IMR-90 (cell line): ENCODE data around the gene VDR. TPM values are rescaled to one million over a fixed set of nuclear protein-coding genes. Genes with fewer than 3 reads are reported as not detected.
A peak's percentile ranks its signal among the peaks of the same experiment; 100 is the strongest.

Experiments used
- ATAC-seq: fragments of 200-7000 bp; cut with Tn5 transposase; 2 replicates; pipeline ENCODE4 v1.9.1; 2020; ENCODE audit warnings: low read depth, mild to moderate bottlenecking, moderate library complexity
- BruUV-seq: library from RNA; stranded (reverse); fragments of 400-500 nt; replicated peaks from 2 replicates; lab custom pipeline; 2021; lab: Mats Ljungman, UMichigan
- CTCF ChIA-PET: fragments of 300-600 bp; formaldehyde crosslinking; extraction: SDS; loops from one replicate; lab custom pipeline; 2021; ENCODE audit warnings: antibody characterized with exemption; lab: Yijun Ruan, JAX
- POLR2A ChIA-PET: fragments of 300-600 bp; sonication (Branson Sonifier 250); formaldehyde crosslinking; loops from one replicate; lab custom pipeline; 2022; ENCODE audit warnings: antibody characterized with exemption; ENCODE audit not compliant: unreplicated experiment; lab: Charles Lee
- DNase-seq: peaks from one replicate; pipeline ENCODE4 v3.0.0; 2013
- H2AFZ ChIP-seq: replicated peaks from 2 replicates; pipeline ENCODE3; 2013; ENCODE audit warnings: low read length, mild to moderate bottlenecking; ENCODE audit not compliant: poor library complexity
- H2AK5ac ChIP-seq: 2 replicates; pipeline ENCODE4 v1.6.1; 2013; ENCODE audit warnings: low read depth, low read length, inconsistent platforms
- H2AK9ac ChIP-seq: replicated peaks from 2 replicates; pipeline ENCODE3; 2013; ENCODE audit warnings: mild to moderate bottlenecking, low read depth, low read length, moderate library complexity; ENCODE audit not compliant: poor library complexity
- H2BK120ac ChIP-seq: 2 replicates; pipeline ENCODE4 v1.6.1; 2013; ENCODE audit warnings: low read depth, low read length, inconsistent platforms
- H2BK15ac ChIP-seq: 3 replicates; pipeline ENCODE4 v1.6.1; 2013; ENCODE audit warnings: low read depth, low read length, inconsistent platforms
- H2BK20ac ChIP-seq: 2 replicates; pipeline ENCODE4 v1.6.1; 2013; ENCODE audit warnings: low read depth, mild to moderate bottlenecking, inconsistent platforms, low read length, moderate library complexity
- H2BK5ac ChIP-seq: 2 replicates; pipeline ENCODE4 v1.6.1; 2013; ENCODE audit warnings: mild to moderate bottlenecking, low read depth, low read length, inconsistent platforms; ENCODE audit not compliant: poor library complexity, severe bottlenecking
- H3K14ac ChIP-seq: replicated peaks from 2 replicates; pipeline ENCODE4 v1.6.1; 2013; ENCODE audit warnings: low read depth, low read length, inconsistent platforms
- H3K18ac ChIP-seq: 2 replicates; pipeline ENCODE4 v1.6.1; 2013; ENCODE audit warnings: low read depth, low read length, control low read depth
- H3K23ac ChIP-seq: 2 replicates; pipeline ENCODE4 v1.6.1; 2013; ENCODE audit warnings: low read depth, low read length, inconsistent platforms
- H3K27ac ChIP-seq: 2 replicates; pipeline ENCODE4 v1.5.1; 2013; ENCODE audit warnings: mild to moderate bottlenecking, control low read depth, low read length; ENCODE audit not compliant: insufficient read depth
- H3K27me3 ChIP-seq: 2 replicates; pipeline ENCODE4 v1.6.1; 2013; ENCODE audit warnings: low read length; ENCODE audit not compliant: control insufficient read depth, insufficient read depth
- H3K36me3 ChIP-seq: 2 replicates; pipeline ENCODE4 v1.6.1; 2013; ENCODE audit warnings: low read length, mixed read lengths; ENCODE audit not compliant: control insufficient read depth, insufficient read depth
- H3K4ac ChIP-seq: 2 replicates; pipeline ENCODE4 v1.6.1; 2013; ENCODE audit warnings: low read depth, low read length, inconsistent platforms
- H3K4me1 ChIP-seq: 2 replicates; pipeline ENCODE4 v1.6.1; 2013; ENCODE audit warnings: low read length, mixed read lengths; ENCODE audit not compliant: control insufficient read depth, insufficient read depth
- H3K4me2 ChIP-seq: 2 replicates; pipeline ENCODE4 v1.6.1; 2013; ENCODE audit warnings: low read depth, mild to moderate bottlenecking, control low read depth, low read length, moderate library complexity
- H3K4me3 ChIP-seq: 2 replicates; pipeline ENCODE4 v1.5.1; 2013; ENCODE audit warnings: low read depth, mild to moderate bottlenecking, control low read depth, low read length, moderate library complexity; ENCODE audit not compliant: insufficient read depth
- H3K56ac ChIP-seq: 2 replicates; pipeline ENCODE4 v1.6.1; 2013; ENCODE audit warnings: low read length, inconsistent platforms; ENCODE audit not compliant: insufficient read depth; ENCODE audit errors: extremely low read depth
- H3K79me1 ChIP-seq, 2 experiments: 2 replicates each; pipeline ENCODE4 v1.6.1; 2013; ENCODE audit warnings: low read length in 2 of 2, inconsistent platforms in 1 of 2, low read depth in 1 of 2
- H3K9ac ChIP-seq: 2 replicates; pipeline ENCODE4 v1.6.1; 2013; ENCODE audit warnings: low read depth, low read length, control low read depth
- H3K9me1 ChIP-seq: 2 replicates; pipeline ENCODE4 v1.6.1; 2013; ENCODE audit warnings: low read length, inconsistent platforms; ENCODE audit not compliant: insufficient read depth
- H3K9me3 ChIP-seq: 2 replicates; pipeline ENCODE4 v1.6.1; 2013; ENCODE audit warnings: low read length; ENCODE audit not compliant: control insufficient read depth, insufficient read depth
- H4K20me1 ChIP-seq: 2 replicates; pipeline ENCODE4 v1.6.1; 2013; ENCODE audit warnings: low read length, inconsistent platforms; ENCODE audit not compliant: insufficient read depth
- H4K5ac ChIP-seq: 2 replicates; pipeline ENCODE4 v1.6.1; 2013; ENCODE audit warnings: mild to moderate bottlenecking, low read depth, low read length, control low read depth
- H4K8ac ChIP-seq, 2 experiments: 2 replicates each; pipeline ENCODE4 v1.6.1; 2013; ENCODE audit warnings: low read depth in 2 of 2, low read length in 2 of 2, control low read depth in 1 of 2, inconsistent platforms in 1 of 2
- H4K91ac ChIP-seq: 2 replicates; pipeline ENCODE4 v1.6.1; 2013; ENCODE audit warnings: low read depth, low read length, inconsistent platforms; ENCODE audit not compliant: insufficient read depth
- MXI1 ChIP-seq: IDR thresholded peaks from 2 replicates; pipeline ENCODE4 v1.6.1; 2012; ENCODE audit warnings: low read depth, mild to moderate bottlenecking, low read length, moderate library complexity, borderline replicate concordance
- RAD21 ChIP-seq: IDR thresholded peaks from 2 replicates; pipeline ENCODE4 v1.6.1; 2012; ENCODE audit warnings: low read length, improper control_type of control experiment
- SMC3 ChIP-seq: fragments of 150-350 bp; IDR thresholded peaks from 2 replicates; pipeline ENCODE4 v1.6.1; 2016; ENCODE audit warnings: low read depth, mild to moderate bottlenecking, antibody characterized with exemption, low read length, moderate library complexity
- WGBS, 2 experiments: methylation state at CpG; one replicate each; pipeline versions ENCODE4 v1.1.5 to v1.1.7; 2013; ENCODE audit warnings: missing lambda C conversion rate in 2 of 2; ENCODE audit not compliant: insufficient read length in 1 of 2; ENCODE audit errors: extremely low coverage in 2 of 2; 5-methylcytosine and 5-hydroxymethylcytosine counted together
- dilution Hi-C: fragments of 300-500 bp; cut with HindIII; formaldehyde crosslinking; loops from one replicate; pipeline ENCODE4 v1.14.3; 2018; ENCODE audit warnings: low sequenced_read_pairs; ENCODE audit not compliant: unreplicated experiment
- in situ Hi-C: fragments of 300-500 bp; cut with MboI; formaldehyde crosslinking; loops from 3 replicates; pipeline ENCODE4 v1.14.3; 2019; ENCODE audit warnings: low sequenced_read_pairs, inconsistent platforms, mixed read lengths
- intact Hi-C: fragments of 100-400 bp; cut with micrococcal nuclease; formaldehyde crosslinking; loops from 2 replicates; pipeline ENCODE4 v1.10.0; 2022
- polyA plus RNA-seq, 3 experiments: library from polyadenylated mRNA; depleted of rRNA; stranded (reverse); fragments of >200 nt; gene quantifications; 2 replicates each; pipeline ENCODE4 v1.2.3, GENCODE V29; 2012; ENCODE audit warnings: low replicate concordance in 1 of 3
- total RNA-seq: library from RNA; depleted of rRNA; stranded (reverse); fragments of >200 nt; gene quantifications from 2 replicates; pipeline ENCODE4 v1.2.3, GENCODE V29; 2012
- TF ChIP-seq, protein P1 (sequence below): conservative IDR thresholded peaks from 2 replicates; pipeline ENCODE4 v1.5.1; 2012; ENCODE audit warnings: mild to moderate bottlenecking, low read depth, low read length, improper control_type of control experiment

The VDR gene
- total and polyA plus RNA-seq, 2 of the 4 experiments (the other 2 are of a cell fraction): 5.4 to 8.5 TPM

GRCh38 chr12:47819138-47819895, 85.5 kb downstream of the VDR start:
- Histone ChIP-seq H3K56ac (peak overlapping the region; percentile 73), H3K27me3 (no peaks in the 10 kb centered on the region), H2AK5ac (peak overlapping the region; percentile 95), H3K4me2 (peak overlapping the region; percentile 84), H2AFZ (peak overlapping the region; percentile 55), H3K4ac (peak overlapping the region; percentile 84), H2BK20ac (no peak overlapping the region), H2BK120ac (peak overlapping the region; percentile 35; the same call in 1 of the 2 replicates), H3K9me3 (no peaks in the 10 kb centered on the region), H3K14ac (peak overlapping the region; percentile 97), H2BK15ac (no peak overlapping the region), H4K5ac (peak overlapping the region; percentile 6; the same call in 1 of the 2 replicates), H4K8ac (peak overlapping the region; percentile 43 to 47; a peak in 2 of 4 replicates), H3K23ac (peak overlapping the region; percentile 78; the same call in 1 of the 2 replicates), H3K4me1 (peaks cover 41% of the 10 kb centered on the region), H3K36me3 (peaks cover 5% of the 10 kb centered on the region; the same call in 1 of the 2 replicates), H2BK5ac (peak overlapping the region; percentile 79), H3K18ac (peak overlapping the region; percentile 32), H3K79me1 (peaks cover 0 to 42% of the 10 kb centered on the region in 2 experiments; a peak in 2 of 4 replicates), H2AK9ac (peak overlapping the region; percentile 98), H3K27ac (peak overlapping the region; percentile 99), H3K9me1 (peaks cover 28% of the 10 kb centered on the region), H4K91ac (peak overlapping the region; percentile 5; the same call in 1 of the 2 replicates), H4K20me1 (peaks cover 45% of the 10 kb centered on the region), H3K4me3 (peak overlapping the region; percentile 91), H3K9ac (peak overlapping the region; percentile 85)
- BruUV-seq: no TSS peak
- TF ChIP-seq MXI1: no peak
- 0 out of 2 replicates have a peak, but pooled peaks have one; percentile 4 for TF ChIP-seq SMC3
- peak; percentile 23; the same call in 1 of the 2 replicates for TF ChIP-seq RAD21
- TF ChIP-seq, protein P1, sequence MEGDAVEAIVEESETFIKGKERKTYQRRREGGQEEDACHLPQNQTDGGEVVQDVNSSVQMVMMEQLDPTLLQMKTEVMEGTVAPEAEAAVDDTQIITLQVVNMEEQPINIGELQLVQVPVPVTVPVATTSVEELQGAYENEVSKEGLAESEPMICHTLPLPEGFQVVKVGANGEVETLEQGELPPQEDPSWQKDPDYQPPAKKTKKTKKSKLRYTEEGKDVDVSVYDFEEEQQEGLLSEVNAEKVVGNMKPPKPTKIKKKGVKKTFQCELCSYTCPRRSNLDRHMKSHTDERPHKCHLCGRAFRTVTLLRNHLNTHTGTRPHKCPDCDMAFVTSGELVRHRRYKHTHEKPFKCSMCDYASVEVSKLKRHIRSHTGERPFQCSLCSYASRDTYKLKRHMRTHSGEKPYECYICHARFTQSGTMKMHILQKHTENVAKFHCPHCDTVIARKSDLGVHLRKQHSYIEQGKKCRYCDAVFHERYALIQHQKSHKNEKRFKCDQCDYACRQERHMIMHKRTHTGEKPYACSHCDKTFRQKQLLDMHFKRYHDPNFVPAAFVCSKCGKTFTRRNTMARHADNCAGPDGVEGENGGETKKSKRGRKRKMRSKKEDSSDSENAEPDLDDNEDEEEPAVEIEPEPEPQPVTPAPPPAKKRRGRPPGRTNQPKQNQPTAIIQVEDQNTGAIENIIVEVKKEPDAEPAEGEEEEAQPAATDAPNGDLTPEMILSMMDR: peak; percentile 37
- POLR2A ChIA-PET: interaction anchor here (0.6 to 1.2 kb wide), 2 partner anchors 9 to 15 kb away, joined by 3 to 4 read pairs; no protein-coding TSS in a partner anchor
- WGBS, 2 experiments: 1% methylated on average over 21 of the region's 77 CpGs; no CpG with 5 or more reads in 1 of the 2 experiments
- dilution Hi-C loops: no loop called here
- intact Hi-C loops: loop anchor here (1.0 to 2.0 kb wide), 2 partner anchors 19 to 130 kb away; no protein-coding TSS in a partner anchor
- in situ Hi-C loops: no loop called here
- CTCF ChIA-PET: no interaction called here
- DNase-seq (no peak), ATAC-seq (peak; percentile 18)
